ENCODE data around the gene PKIG.

DNA sequence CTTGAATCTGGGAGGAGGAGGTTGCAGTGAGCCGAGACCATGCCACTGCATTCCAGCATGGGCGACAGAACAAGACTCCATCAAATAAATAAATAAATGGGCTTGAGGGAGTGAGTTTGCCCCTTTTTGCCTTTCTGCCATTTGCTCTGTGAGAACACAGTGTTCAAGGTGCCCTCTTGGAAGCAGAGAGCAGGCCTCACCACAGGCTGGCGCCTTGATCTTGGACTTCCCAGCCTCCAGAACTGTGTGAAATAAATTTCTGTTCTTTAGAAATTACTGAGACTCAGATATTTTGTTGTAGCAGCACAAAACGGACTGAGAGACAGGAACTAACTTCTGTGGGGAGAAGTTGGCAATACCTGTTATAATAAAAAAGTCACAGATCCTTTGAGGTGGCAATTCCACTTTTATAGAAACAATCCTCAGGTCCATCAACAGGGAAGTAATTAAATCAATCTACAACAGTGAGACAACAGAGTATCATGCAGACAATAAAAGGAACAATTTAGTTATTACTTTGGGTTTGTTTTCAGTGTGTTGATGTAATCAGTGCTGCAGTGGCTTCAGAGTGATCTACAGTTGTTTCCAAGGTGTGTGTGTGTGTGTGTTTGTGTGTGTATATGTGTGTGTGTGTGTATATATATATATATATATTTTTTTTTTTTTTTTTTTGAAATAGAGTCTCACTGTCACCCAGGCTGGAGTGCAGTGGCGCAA lies 24.5 kb downstream of the PKIG start:
- TF ChIP-seq POLR2A (IDR thresholded peaks at IDR 0.05) = no peak
- TF ChIP-seq, protein P1, sequence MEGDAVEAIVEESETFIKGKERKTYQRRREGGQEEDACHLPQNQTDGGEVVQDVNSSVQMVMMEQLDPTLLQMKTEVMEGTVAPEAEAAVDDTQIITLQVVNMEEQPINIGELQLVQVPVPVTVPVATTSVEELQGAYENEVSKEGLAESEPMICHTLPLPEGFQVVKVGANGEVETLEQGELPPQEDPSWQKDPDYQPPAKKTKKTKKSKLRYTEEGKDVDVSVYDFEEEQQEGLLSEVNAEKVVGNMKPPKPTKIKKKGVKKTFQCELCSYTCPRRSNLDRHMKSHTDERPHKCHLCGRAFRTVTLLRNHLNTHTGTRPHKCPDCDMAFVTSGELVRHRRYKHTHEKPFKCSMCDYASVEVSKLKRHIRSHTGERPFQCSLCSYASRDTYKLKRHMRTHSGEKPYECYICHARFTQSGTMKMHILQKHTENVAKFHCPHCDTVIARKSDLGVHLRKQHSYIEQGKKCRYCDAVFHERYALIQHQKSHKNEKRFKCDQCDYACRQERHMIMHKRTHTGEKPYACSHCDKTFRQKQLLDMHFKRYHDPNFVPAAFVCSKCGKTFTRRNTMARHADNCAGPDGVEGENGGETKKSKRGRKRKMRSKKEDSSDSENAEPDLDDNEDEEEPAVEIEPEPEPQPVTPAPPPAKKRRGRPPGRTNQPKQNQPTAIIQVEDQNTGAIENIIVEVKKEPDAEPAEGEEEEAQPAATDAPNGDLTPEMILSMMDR (IDR thresholded peaks at IDR 0.05) = no peak
